GM08714 (cell line): ENCODE measurements around the gene ST6GALNAC2.

Experiments used
- H3K4me3 ChIP-seq: fragments of 200-500 bp; sonication (Bioruptor generic); 2 replicates; pipeline ENCODE4 v1.5.1; 2014; ENCODE audit warnings: mild to moderate bottlenecking, low read length, inconsistent platforms
- ZNF274 ChIP-seq: IDR thresholded peaks from 2 replicates; pipeline ENCODE4 v1.6.1; 2012; ENCODE audit warnings: mild to moderate bottlenecking, low read depth, low read length

ST6GALNAC2 gene

DNA sequence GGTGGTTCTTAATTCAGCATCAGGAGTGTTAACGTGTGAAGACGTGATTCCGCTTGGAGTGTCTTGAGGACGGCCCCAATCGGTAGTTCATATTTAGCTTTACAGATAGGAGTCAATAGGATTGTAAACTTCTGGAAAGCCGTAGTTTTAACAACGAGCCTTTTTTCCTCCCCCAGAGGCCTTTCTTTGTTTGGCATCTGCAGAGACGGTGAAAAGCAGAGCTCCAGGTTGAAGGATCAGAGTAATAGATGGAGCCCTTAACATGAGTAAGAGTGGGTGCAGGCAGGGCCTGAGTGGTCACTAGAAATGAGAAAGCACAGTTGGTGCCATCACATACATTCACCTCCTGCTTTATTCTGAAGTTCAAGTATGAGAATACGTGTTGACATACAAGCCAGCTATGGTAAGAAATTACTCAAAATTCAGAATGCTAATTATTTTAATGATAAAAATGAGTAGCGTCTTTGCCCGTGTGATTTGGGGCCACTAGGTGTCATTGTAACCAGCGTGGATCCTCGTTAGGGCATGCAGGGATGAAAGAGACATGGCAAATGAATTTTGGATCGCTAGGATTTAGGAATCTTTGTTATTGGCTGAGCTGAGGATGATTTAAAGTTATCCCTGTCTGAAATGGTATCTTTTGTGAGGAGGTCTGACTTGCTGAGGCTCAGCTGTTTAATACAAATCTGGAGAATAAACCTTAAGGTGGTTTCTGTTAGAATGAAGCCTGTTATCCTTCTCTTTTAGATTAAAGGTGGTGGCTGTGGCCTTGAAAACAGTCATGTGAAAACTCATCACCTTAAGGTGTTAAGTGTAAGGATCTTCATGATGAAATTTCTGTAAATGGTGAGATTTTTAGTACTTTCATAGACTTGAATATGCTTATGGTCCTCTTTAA, 27.2 kb downstream of the ST6GALNAC2 start:
- TF ChIP-seq ZNF274 = no peak
- H3K4me3 ChIP-seq = peak overlapping the region; percentile 97

DNA sequence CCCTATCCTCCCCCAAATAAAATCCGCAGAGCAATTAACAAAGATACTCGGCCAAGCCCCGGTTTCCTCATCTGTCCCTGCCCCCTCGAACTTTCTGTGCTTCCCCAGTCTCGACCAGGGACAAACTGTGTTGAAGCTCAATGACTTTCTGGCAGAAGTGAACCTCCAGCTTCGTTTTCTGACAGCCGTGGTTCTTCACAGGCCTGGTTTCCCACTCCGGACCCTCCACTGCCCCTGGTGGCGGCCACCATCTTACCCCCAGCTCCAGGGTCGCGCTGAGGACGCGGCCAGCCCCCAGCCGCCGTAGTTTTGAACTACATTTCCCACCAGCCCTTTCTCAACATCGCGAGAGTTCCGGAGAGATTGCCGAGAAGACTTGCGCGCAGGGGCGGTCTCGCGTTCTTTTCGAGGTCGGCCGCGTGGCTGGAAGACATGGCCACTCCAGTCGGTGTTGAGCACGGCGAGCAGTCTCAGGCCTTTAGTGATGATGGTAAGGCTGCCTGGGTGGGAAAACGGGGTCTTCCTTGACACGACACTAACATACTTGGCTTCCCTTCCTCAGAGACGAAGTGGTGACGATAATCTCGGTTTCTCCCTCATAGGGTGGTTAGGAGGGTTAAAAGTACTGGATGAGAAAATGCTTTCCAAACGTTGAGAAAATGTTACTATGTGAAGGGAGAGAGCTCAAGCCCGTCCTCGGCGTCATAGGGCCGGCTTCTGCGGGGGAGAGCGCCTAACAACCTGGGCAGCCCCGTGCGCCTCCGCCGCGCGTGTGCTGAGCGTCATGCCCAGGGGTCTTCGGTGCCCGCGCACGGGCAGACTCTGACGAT, 28.1 kb downstream of the ST6GALNAC2 start:
- no peak for TF ChIP-seq ZNF274
- peak overlapping the region; percentile 97 for H3K4me3 ChIP-seq

DNA sequence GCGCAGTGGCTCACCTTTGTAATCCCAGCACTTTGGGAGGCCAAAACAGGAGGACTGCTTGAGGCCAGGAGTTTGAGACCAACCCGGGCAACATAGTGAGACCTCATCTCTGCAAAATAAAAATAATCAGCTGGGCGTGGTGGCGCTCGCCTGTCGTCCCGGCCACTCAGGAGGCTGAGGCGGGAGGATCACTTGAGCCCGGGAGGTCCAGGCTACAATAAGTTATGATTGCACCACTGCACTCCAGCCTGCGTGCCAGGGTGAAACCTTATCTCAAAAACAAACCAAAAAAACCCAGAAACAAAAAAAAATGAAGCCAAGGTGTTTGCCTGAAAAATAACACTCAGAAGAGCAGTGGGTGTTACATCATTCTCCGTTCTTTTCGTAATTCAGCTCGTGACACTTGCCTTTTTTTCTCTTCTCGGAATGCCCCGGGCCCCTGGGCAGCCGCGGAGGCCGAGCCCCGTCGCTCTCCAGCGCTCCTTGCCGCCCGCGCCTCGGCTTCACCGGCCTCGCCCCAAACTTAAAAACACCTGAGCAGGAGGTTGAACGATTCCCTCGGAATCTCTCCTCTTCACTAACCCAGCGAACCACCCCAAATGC, 28.8 kb downstream of the ST6GALNAC2 start:
- peak overlapping the region; percentile 97 for H3K4me3 ChIP-seq
- TF ChIP-seq ZNF274 = no peak

DNA sequence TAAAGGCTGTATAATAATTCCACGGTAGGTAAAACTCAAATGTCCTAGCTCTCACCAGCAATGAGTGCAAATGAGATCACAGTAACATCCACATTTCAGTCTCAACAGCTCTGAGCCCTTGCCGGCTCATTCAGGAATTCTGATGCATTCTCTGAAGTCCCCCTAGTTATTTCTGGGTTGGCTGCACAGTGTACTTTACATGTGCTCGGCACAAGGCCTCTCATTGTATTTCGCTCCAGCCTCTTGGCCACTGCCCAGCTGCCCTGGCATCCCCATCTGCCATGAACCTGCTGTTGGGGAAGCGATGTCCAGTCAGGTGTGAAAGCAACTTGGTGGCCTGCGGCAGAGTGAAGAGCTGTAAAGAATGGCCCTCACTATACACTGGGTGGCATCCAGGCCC, 31.5 kb downstream of the ST6GALNAC2 start:
- no peak overlapping the region for H3K4me3 ChIP-seq
- TF ChIP-seq ZNF274 = no peak

DNA sequence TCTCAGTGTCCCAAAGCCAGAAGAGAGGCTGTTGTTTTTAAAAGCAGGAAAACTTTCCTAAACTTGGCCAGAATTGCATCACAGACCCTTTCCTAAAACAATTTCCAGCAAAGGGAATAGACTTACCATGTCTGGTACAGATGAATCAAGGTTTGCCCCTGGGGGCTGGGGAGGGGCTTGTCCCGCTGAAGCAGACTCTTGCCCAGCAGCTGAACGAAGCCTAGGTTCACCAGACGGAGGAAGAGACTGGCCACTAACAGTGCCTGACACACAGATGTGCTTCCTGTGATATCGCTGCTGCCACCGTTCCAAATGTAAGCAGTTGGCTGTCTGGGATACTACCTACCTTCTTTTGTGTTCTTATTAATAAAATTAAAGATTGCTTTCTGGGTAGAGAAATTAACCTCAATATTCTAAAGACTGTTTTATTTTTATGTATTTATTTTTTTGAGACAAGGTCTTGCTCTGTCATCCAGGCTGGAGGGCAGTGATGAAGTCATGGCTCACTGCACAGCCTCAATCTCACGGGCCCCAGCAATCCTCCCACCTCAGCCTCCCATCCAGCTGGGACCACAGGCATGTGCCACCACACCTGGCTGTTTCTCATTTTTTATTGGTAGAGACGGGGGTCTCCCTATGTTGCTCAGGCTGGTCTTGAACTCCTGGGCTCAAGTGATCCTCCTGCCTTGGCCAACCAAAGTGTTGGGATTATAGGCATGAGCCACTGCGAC, 32.3 kb downstream of the ST6GALNAC2 start:
- no peak overlapping the region for H3K4me3 ChIP-seq
- no peak for TF ChIP-seq ZNF274

DNA sequence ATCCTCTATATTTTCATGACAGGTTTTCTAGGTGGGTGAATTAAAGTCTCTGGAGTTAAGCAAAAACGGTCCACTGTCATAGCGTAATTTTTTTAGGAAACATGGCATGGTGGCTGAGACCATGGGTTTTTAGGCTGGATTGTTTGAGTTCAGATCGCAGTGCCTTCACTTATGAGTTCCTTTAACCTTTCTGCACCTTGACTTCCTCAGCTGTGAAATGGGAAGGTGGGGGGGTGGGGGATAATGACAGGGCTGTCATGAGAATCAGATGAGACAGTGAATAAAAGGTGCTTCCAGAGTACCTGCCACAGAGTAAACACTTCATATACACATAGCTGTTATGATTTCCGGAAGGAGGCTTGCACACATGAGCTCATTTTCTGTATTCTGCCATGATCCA, 34.0 kb downstream of the ST6GALNAC2 start:
- no peak overlapping the region for H3K4me3 ChIP-seq

DNA sequence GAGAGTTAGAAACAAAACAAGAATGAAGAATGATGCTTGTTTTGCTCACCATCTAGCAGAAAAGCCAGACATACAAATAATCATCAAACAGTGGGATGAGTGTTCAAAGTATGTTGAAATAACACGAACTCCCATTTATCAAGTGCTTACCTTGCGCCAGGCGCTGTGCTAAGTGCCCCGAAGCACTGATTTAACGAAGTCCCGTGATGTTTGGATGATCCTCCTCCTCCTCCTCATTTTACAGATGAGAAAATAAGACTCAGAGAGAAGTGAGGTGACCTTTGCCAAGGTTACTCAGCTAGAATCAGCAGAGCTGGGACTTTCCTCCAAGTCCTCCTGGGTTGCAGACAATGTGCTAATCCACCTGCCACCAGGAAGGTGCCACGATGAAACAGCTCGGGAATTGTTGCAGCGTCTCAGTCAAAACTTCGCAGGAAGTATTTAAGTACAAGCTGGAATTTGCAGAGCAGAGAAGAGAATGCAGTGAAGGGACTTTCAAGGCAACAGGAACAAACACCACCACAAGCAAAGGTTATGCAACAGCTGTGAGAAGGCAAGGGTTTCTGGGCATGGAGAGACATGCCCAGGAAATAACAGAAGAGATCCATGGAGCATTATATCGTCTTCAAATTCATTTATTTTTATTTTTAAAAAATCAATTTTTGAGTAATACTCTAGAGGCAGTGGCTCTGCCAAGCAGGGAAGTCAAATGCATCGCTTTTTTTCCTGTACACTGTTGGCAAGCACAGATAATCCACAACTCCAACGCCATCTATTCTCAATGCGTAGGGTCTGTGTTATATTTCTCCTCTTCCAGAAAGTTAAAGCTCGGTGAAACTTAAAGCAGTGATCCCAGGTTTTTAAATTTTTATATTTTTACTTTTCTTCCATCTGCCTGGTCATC, 34.7 kb downstream of the ST6GALNAC2 start:
- peak overlapping the region; percentile 3; the same call in 1 of the 2 replicates for H3K4me3 ChIP-seq
- no peak for TF ChIP-seq ZNF274

More for the DNA sequence above, 34.0 kb downstream of the ST6GALNAC2 start:
- TF ChIP-seq ZNF274 = no peak

DNA sequence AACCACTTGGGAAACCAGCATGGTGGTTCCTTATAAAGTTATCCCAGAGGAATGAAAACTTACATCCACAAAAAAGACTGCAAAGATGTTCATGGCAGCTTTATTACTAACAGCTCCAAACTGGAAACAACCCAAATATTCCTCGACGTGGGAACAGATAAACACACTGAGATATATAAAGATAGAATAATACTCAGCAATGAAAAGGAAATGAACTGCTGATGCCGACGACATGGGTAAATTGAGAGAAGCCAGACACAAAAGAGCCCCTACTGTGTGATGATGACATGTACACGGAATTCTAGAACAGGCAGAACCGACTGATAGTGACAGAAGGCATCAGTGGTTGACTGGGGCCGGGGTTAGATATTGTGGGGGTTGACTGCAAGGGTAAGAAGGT, 36.1 kb downstream of the ST6GALNAC2 start:
- no peak overlapping the region for H3K4me3 ChIP-seq
- TF ChIP-seq ZNF274 = no peak

DNA sequence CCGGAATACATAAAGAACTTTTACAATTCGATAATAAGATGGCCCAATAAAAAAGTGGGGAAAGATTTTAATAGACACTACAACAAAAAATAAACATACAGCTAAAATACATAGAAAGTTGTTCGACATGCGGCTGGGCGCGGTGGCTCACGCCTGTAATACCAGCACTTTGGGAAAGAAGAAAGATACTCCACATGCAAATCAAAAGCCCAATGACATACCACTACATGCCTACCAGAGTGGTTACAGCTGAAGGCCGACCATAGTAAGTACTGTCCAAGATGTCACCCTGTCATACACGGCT, 36.5 kb downstream of the ST6GALNAC2 start:
- H3K4me3 ChIP-seq = no peak overlapping the region
- TF ChIP-seq ZNF274 = no peak

DNA sequence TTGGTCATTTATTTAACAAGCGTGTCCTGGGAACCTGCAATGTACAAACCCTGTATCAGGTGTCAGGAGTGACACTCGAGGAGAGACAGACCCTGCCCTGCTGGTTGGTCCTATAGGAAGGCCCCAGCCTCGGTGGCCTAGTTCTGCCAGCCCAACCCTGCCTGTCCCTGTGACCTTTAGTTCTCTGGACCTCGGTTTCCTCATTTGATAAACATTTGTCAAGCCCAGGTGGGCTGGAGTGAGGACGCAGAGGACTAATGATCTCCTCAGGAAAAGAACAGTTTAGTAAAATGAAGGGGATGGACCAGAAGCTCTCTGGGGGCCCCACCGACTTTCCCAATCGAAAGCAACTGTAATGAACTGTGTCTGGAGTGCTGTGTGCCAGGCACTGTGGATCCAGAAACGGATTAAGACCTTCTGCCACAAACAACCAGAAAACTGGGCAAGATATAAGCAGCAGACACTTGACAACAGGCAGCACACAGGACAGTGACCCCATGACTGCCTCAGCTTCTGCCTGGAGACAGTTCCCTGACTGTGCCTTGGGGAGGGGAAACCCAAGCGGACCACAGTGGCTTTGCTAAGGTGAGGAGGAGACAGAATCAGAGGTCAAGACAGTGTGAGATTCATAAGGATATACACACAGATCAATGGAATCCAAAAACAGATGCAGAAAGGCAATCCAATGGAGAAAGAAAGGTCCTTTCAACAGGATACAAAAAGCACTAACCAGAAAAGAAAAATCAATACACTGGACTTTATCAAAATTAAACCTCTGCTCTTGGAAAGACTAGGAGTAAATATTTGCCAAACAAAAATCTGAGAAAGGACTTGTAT, 37.1 kb downstream of the ST6GALNAC2 start:
- no peak for TF ChIP-seq ZNF274
- no peak overlapping the region for H3K4me3 ChIP-seq

DNA sequence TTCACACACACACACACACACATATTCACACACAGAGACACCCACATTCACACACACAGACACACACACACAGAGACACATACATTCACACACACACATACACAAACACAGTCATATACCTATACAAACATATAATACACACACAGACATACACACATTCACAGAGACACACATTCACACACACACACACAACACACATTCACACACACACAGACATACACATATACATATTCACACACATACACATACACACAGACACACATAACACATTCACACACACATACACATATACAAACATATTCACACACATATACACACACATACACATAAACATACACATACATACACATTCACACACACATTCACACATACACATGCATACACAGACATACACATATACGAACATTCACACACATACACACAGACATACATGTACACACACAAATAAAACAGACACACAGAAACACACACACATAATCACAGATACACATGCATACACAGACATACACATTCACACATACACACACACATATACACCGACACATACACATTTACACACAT, 37.9 kb downstream of the ST6GALNAC2 start:
- H3K4me3 ChIP-seq = no peak overlapping the region
- TF ChIP-seq ZNF274 = no peak

DNA sequence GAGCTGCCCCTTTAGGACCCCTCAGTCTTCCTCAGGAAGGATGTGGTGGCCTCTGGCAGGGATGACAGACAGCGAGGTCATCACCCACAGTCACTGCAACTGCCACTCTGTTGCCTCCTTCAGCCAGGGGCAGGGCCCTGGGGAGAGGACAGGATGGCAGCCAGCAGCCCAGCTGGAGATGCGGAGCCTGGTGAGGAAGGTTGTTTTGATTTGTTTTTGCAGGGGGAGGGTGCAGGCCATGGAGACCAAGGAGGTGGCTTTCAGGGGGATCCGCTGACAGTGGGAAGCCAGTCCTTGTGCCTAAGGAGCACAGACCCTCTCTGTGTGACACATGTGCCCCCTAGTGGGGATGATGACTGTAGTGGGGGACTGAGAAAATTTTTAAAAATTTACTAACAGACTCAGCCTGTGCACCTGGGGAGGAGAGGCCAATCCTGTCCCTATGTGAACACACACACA, 38.4 kb downstream of the ST6GALNAC2 start:
- H3K4me3 ChIP-seq = no peak overlapping the region
- no peak for TF ChIP-seq ZNF274
